GM23338 (cell line): ENCODE results near the gene PLCH2. TPM values are rescaled to one million over a fixed set of nuclear protein-coding genes. Genes with fewer than 3 reads are reported as not detected.

Experiments used
- ATAC-seq: fragments of 200-7000 bp; cut with Tn5 transposase; 3 replicates; pipeline ENCODE4 v1.9.1; 2020
- DNase-seq: peaks from one replicate; pipeline ENCODE4 v3.0.0-alpha.2; 2015; ENCODE audit warnings: low spot score
- H2AFZ ChIP-seq: fragments of 200-600 bp; sonication (generic); 2 replicates; pipeline ENCODE4 v1.8.0; 2016; ENCODE audit warnings: antibody characterized with exemption, mild to moderate bottlenecking, moderate library complexity
- H3F3A ChIP-seq: fragments of 200-600 bp; sonication (generic); replicated peaks from 2 replicates; pipeline ENCODE4 v1.8.0; 2017; ENCODE audit warnings: antibody characterized with exemption, mixed run types, low read depth
- H3K27ac ChIP-seq: fragments of 200-600 bp; sonication (generic); 2 replicates; pipeline ENCODE4 v1.6.1; 2016; ENCODE audit warnings: low read depth
- H3K27me3 ChIP-seq: fragments of 200-600 bp; sonication (generic); 2 replicates; pipeline ENCODE4 v1.8.0; 2016; ENCODE audit warnings: mild to moderate bottlenecking, mixed run types, moderate library complexity; ENCODE audit not compliant: insufficient read depth
- H3K36me3 ChIP-seq: fragments of 200-600 bp; sonication (generic); 2 replicates; pipeline ENCODE4 v1.8.0; 2016; ENCODE audit warnings: mild to moderate bottlenecking; ENCODE audit not compliant: insufficient read depth
- H3K4me1 ChIP-seq: fragments of 200-600 bp; sonication (generic); 2 replicates; pipeline ENCODE4 v1.8.0; 2016; ENCODE audit warnings: mild to moderate bottlenecking, moderate library complexity; ENCODE audit not compliant: insufficient read depth
- H3K4me2 ChIP-seq: fragments of 200-600 bp; sonication (generic); 2 replicates; pipeline ENCODE4 v1.7.1; 2017; ENCODE audit warnings: mixed run types
- H3K4me3 ChIP-seq: fragments of 200-600 bp; sonication (generic); 2 replicates; pipeline ENCODE4 v1.6.1; 2016; ENCODE audit warnings: mixed run types
- H3K79me2 ChIP-seq: fragments of 200-600 bp; sonication (generic); replicated peaks from 2 replicates; pipeline ENCODE4 v1.8.0; 2017; ENCODE audit warnings: mild to moderate bottlenecking; ENCODE audit not compliant: insufficient read depth
- H3K9me2 ChIP-seq: fragments of 200-600 bp; sonication (generic); 2 replicates; pipeline ENCODE4 v1.8.0; 2017; ENCODE audit not compliant: insufficient read depth
- H4K20me1 ChIP-seq: fragments of 200-600 bp; sonication (generic); replicated peaks from 2 replicates; pipeline ENCODE4 v1.8.0; 2017; ENCODE audit warnings: mild to moderate bottlenecking; ENCODE audit not compliant: insufficient read depth
- H3K27ac Mint-ChIP-seq: 2 replicates; pipeline ENCODE4 v1.8.0; 2020; ENCODE audit warnings: inconsistent platforms, mild to moderate bottlenecking, moderate library complexity, mixed read lengths
- H3K27me3 Mint-ChIP-seq: 3 replicates; pipeline ENCODE4 v1.8.0; 2022; ENCODE audit warnings: low read depth, mild to moderate bottlenecking, moderate library complexity, mixed read lengths, inconsistent platforms; ENCODE audit not compliant: insufficient read depth, poor library complexity
- H3K36me3 Mint-ChIP-seq: 3 replicates; pipeline ENCODE4 v1.8.0; 2021; ENCODE audit warnings: low read depth, mild to moderate bottlenecking, inconsistent platforms, moderate library complexity, mixed read lengths
- H3K4me1 Mint-ChIP-seq: 3 replicates; pipeline ENCODE4 v1.8.0; 2020; ENCODE audit warnings: mild to moderate bottlenecking, inconsistent platforms, mixed read lengths
- H3K4me3 Mint-ChIP-seq: 3 replicates; pipeline ENCODE4 v1.8.0; 2021; ENCODE audit warnings: moderate library complexity, mild to moderate bottlenecking, inconsistent platforms, mixed read lengths
- H3K9me3 Mint-ChIP-seq: 3 replicates; pipeline ENCODE4 v1.8.0; 2020; ENCODE audit warnings: moderate library complexity, mild to moderate bottlenecking, inconsistent platforms, mixed read lengths
- CTCF ChIP-seq, 2 experiments: fragments of 200-600 bp in 1 of 2; sonication (generic) in 1 of 2; conservative IDR thresholded peaks; 2 replicates each; pipeline versions ENCODE4 v1.5.1 to v1.6.1; 2016 to 2017; ENCODE audit warnings: antibody characterized with exemption in 2 of 2, low read depth in 2 of 2, mild to moderate bottlenecking in 2 of 2, moderate library complexity in 1 of 2
- JUNB ChIP-seq: IDR thresholded peaks from one replicate; pipeline ENCODE4 v1.6.1; 2016; ENCODE audit warnings: antibody characterized with exemption; ENCODE audit not compliant: unreplicated experiment
- NANOG ChIP-seq: IDR thresholded peaks from 2 replicates; pipeline ENCODE4 v1.6.1; 2016; ENCODE audit warnings: antibody characterized with exemption, borderline replicate concordance
- POLR2AphosphoS5 ChIP-seq: IDR thresholded peaks from 2 replicates; pipeline ENCODE4 v1.6.1; 2016; ENCODE audit warnings: antibody characterized with exemption, low read depth
- ZNF462 ChIP-seq: fragments of 250-450 bp; sonication (Bioruptor Pico); IDR thresholded peaks from 2 replicates; pipeline ENCODE4 v1.5.0; 2020; ENCODE audit warnings: mild to moderate bottlenecking, moderate library complexity
- polyA plus RNA-seq: library from polyadenylated mRNA; unstranded; fragments of >200 nt; fragmentation: Nextera tagmentation; extraction: Ambion mirVana; gene quantifications from 2 replicates; pipeline ENCODE4 v1.2.1, GENCODE V29; 2016
- total RNA-seq: library from RNA; depleted of rRNA; stranded (reverse); fragments of >200 nt; shearing (Covaris generic); gene quantifications from 2 replicates; pipeline ENCODE4 v1.2.3, GENCODE V29; 2014

Gene PLCH2
- total and polyA plus RNA-seq, 2 experiments from 2014 or later, result 0.31 TPM; not detected in 1

GRCh38 chr1:2452201-2452931 lies 23.7 kb upstream of the PLCH2 start (continued):
- TF ChIP-seq ZNF462 (CRISPR knock-in tag), result no peak
- no peak for TF ChIP-seq POLR2AphosphoS5
- no peak for TF ChIP-seq JUNB
- TF ChIP-seq CTCF (conservative IDR thresholded peaks at IDR 0.05; ENCODE audit: low read depth in 2 of 2), result no peak

- no peaks in the 10 kb centered on the region for H3K79me2 ChIP-seq
- TF ChIP-seq NANOG (no peak), ZNF462 (CRISPR knock-in tag) (no peak)
These were observed 23.2 kb upstream of the PLCH2 start for GRCh38 chr1:2452932-2453315.

More at GRCh38 chr1:2452932-2453315, 23.2 kb upstream of the PLCH2 start:
- no peaks in the 10 kb centered on the region for H4K20me1 ChIP-seq
- H3F3A ChIP-seq, result no peaks in the 10 kb centered on the region
- ATAC-seq (peak; percentile 10; the same call in 2 of the 3 replicates), DNase-seq (no peak)
- H3K4me2 ChIP-seq, result no peak overlapping the region
- no peaks in the 10 kb centered on the region for H3K27me3 ChIP-seq
- H3K9me2 ChIP-seq, result no peaks in the 10 kb centered on the region
- Mint-ChIP-seq H3K36me3 (no peaks in the 10 kb centered on the region), H3K4me3 (no peak overlapping the region), H3K9me3 (no peaks in the 10 kb centered on the region), H3K27ac (no peak overlapping the region), H3K4me1 (peaks cover 8% of the 10 kb centered on the region), H3K27me3 (peaks cover 3% of the 10 kb centered on the region)
- no peak overlapping the region for H3K27ac ChIP-seq
- no peaks in the 10 kb centered on the region for H3K36me3 ChIP-seq
- H3K4me1 ChIP-seq, result no peaks in the 10 kb centered on the region
- H2AFZ ChIP-seq, result no peak overlapping the region
- no peak overlapping the region for H3K4me3 ChIP-seq
